ENCODE data around the gene ADAMTS12.

Gene ADAMTS12

GRCh38 chr5:33701251-33701650 is 190.5 kb downstream of the ADAMTS12 start:
- ATAC-seq (ENCODE audit: low read depth) = peak; percentile 48; the same call in 1 of the 3 replicates
- H3K27me3 ChIP-seq (ENCODE audit: insufficient read depth, poor library complexity, severe bottlenecking) = no peaks in the 10 kb centered on the region
- DNase-seq (ENCODE audit: low spot score) = no peak
- H3K4me1 ChIP-seq (ENCODE audit: insufficient read depth, poor library complexity, severe bottlenecking) = no peaks in the 10 kb centered on the region
- TF ChIP-seq CTCF (IDR thresholded peaks at IDR 0.05; ENCODE audit: poor library complexity, severe bottlenecking) = no peak
- H3K4me3 ChIP-seq (ENCODE audit: severe bottlenecking) = no peak overlapping the region
- no peak overlapping the region for H3K27ac ChIP-seq (ENCODE audit: poor library complexity, severe bottlenecking)
- H3K36me3 ChIP-seq (ENCODE audit: low read depth) = no peaks in the 10 kb centered on the region
- H3K9me3 ChIP-seq (ENCODE audit: severe bottlenecking) = no peaks in the 10 kb centered on the region

- peaks cover 4% of the 10 kb centered on the region for H3K27me3 ChIP-seq (ENCODE audit: insufficient read depth, poor library complexity, severe bottlenecking)
- peaks cover 11% of the 10 kb centered on the region for H3K9me3 ChIP-seq (ENCODE audit: severe bottlenecking)
- ATAC-seq (ENCODE audit: low read depth) (no peak), DNase-seq (ENCODE audit: low spot score) (no peak)
- no peaks in the 10 kb centered on the region for H3K4me1 ChIP-seq (ENCODE audit: insufficient read depth, poor library complexity, severe bottlenecking)
- no peaks in the 10 kb centered on the region for H3K36me3 ChIP-seq (ENCODE audit: low read depth)
- no peak overlapping the region for H3K4me3 ChIP-seq (ENCODE audit: severe bottlenecking)
- no peak for TF ChIP-seq CTCF (IDR thresholded peaks at IDR 0.05; ENCODE audit: poor library complexity, severe bottlenecking)
- H3K27ac ChIP-seq (ENCODE audit: poor library complexity, severe bottlenecking) = no peak overlapping the region
These were observed 195.4 kb downstream of the ADAMTS12 start for GRCh38 chr5:33696411-33696810.

- no peaks in the 10 kb centered on the region for H3K36me3 ChIP-seq (ENCODE audit: low read depth)
These were observed 198.8 kb downstream of the ADAMTS12 start for GRCh38 chr5:33692980-33693379.

GRCh38 chr5:33691856-33692255 is 199.9 kb downstream of the ADAMTS12 start:
- no peaks in the 10 kb centered on the region for H3K36me3 ChIP-seq (ENCODE audit: low read depth)
- H3K9me3 ChIP-seq (ENCODE audit: severe bottlenecking) = peaks cover 11% of the 10 kb centered on the region
- H3K4me1 ChIP-seq (ENCODE audit: insufficient read depth, poor library complexity, severe bottlenecking) = no peaks in the 10 kb centered on the region
- no peak for DNase-seq (ENCODE audit: low spot score)
- TF ChIP-seq CTCF (IDR thresholded peaks at IDR 0.05; ENCODE audit: poor library complexity, severe bottlenecking) = no peak
- peaks cover 4% of the 10 kb centered on the region for H3K27me3 ChIP-seq (ENCODE audit: insufficient read depth, poor library complexity, severe bottlenecking)
- no peak overlapping the region for H3K27ac ChIP-seq (ENCODE audit: poor library complexity, severe bottlenecking)
- ATAC-seq (ENCODE audit: low read depth) = no peak
- no peak overlapping the region for H3K4me3 ChIP-seq (ENCODE audit: severe bottlenecking)

More at GRCh38 chr5:33692980-33693379, 198.8 kb downstream of the ADAMTS12 start:
- peaks cover 11% of the 10 kb centered on the region for H3K9me3 ChIP-seq (ENCODE audit: severe bottlenecking)
- no peak overlapping the region for H3K4me3 ChIP-seq (ENCODE audit: severe bottlenecking)
- ATAC-seq (ENCODE audit: low read depth) = no peak
- H3K27ac ChIP-seq (ENCODE audit: poor library complexity, severe bottlenecking) = no peak overlapping the region
- DNase-seq (ENCODE audit: low spot score) = no peak
- no peaks in the 10 kb centered on the region for H3K4me1 ChIP-seq (ENCODE audit: insufficient read depth, poor library complexity, severe bottlenecking)
- H3K27me3 ChIP-seq (ENCODE audit: insufficient read depth, poor library complexity, severe bottlenecking) = peaks cover 4% of the 10 kb centered on the region
- no peak for TF ChIP-seq CTCF (IDR thresholded peaks at IDR 0.05; ENCODE audit: poor library complexity, severe bottlenecking)

- no peak for TF ChIP-seq CTCF (IDR thresholded peaks at IDR 0.05; ENCODE audit: poor library complexity, severe bottlenecking)
- Histone ChIP-seq H3K4me1 (ENCODE audit: insufficient read depth, poor library complexity, severe bottlenecking) (no peaks in the 10 kb centered on the region), H3K36me3 (ENCODE audit: low read depth) (no peaks in the 10 kb centered on the region), H3K27ac (ENCODE audit: poor library complexity, severe bottlenecking) (no peak overlapping the region), H3K9me3 (ENCODE audit: severe bottlenecking) (peaks cover 11% of the 10 kb centered on the region), H3K4me3 (ENCODE audit: severe bottlenecking) (no peak overlapping the region), H3K27me3 (ENCODE audit: insufficient read depth, poor library complexity, severe bottlenecking) (peaks cover 4% of the 10 kb centered on the region)
- no peak for ATAC-seq (ENCODE audit: low read depth)
- no peak for DNase-seq (ENCODE audit: low spot score)
These were observed 201.2 kb downstream of the ADAMTS12 start for GRCh38 chr5:33690374-33691135.

Data from RWPE2 (cell line).